SIG-M5 (cell line): Measurements from ENCODE around the gene ACTR1A.
"Not testable (repeated sequence)": the region's sequence is repeated elsewhere in the genome, so short reads cannot be mapped to it uniquely, and the experiment has no call there.

Source experiments
- DNase-seq: peaks from one replicate; lab custom pipeline; 2025; lab: John Stamatoyannopoulos, UW

The ACTR1A gene

GRCh38 chr10:102502337-102503151, at the start of gene ACTR1A:
Gene ACTR1A (minus strand): TSS chr10:102502712. CDS start chr10:102502647, 65 bp downstream.
- peak; percentile 99 for DNase-seq

DNA sequence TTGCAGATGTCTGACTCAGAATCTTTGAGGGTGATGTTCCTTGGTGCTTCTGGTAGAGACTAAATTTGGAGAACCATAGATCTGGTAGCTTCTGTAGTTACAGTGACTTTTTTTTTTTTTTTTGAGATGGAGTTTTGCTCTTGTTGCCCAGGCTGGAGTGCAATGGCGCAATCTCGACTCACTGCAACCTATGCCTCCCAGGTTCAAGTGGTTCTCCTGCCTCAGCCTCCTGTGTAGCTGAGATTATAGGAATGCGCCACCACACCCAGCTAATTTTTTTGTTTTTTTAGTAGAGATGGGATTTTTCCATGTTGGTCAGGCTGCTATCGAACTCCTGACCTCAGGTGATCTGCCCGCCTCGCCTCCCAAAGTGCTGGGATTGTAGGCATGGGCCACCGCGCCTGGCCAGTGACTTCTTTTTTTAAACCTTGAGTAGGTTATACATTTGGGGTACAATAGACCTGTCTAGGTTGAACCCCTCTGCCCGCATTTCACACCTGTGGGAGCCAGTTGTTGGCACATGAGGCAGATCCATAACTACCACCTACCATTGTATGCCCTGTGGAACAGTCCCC, 48.2 kb upstream of the ACTR1A start:
- DNase-seq, result no peak

DNA sequence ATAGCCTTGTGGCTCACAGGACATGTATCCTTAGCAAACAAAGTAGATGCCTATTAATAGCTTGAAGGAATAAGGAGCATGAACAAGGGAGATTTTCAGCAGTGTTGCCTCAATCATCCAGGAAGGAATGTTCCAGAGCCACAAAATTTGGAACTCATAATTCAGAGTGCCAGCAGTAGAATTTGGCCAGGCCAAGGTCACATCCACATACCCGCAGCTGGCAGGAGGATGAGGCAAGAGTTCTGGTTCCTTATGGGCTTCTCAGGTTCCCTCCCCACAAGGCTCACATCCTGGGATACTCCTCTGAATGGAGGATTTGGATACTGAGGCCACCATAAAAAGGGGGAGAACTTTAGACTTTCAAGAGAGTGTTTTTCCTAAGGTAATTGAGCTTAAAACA, 47.0 kb upstream of the ACTR1A start:
- no peak for DNase-seq

DNA sequence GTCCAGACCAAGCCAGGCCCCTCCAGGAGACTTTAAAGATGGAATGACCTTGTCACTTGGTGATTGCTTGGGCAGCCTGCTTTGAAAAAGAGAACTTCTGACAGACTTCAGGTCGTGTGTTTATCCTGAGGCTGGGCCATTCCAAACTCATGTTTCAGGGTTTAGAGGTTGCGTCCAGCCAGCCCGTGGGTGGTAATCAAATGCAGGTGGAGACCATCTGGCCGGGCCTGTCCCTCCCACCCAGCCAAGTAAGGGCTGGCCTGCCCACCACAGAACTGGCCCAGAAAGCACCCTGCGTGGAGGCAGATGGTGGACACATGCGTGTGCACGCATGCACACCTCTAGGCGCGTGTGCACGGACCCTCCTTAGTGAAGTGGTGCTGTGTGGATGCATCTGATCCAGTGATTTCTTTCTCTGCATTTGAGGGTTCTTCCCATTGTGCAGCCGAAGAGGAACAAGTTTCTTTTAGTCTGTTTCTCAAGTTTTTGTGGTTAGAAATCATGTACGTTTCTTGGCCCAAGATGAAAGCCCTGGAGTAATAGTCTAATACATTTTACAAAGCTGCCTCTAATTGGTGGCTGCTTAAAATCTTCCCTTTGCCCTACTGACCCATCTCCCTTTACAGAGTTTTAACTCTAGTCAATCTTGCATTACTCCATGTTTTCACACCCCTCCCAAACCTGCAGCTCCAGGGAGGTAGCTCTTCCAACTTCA, 44.3 kb upstream of the ACTR1A start:
- DNase-seq, result no peak

DNA sequence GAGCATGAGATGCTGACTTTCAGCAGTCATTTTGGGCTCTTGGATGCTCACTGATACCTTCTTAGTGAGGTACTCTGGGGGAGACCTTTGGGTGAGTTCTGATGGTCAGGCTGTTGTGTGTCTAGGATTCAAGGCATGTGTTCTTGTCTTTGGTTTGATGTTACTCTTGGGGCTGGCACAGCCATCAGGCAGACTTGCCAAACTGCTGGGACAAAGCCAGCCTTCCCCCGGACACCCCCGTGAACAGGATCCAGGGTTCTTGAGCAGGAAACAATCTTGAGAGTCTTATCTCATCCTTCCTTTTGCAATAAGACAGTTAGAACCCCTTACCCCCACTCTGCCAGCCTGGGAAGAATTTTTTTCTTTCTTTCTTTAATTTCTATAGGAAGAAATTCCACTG, 43.5 kb upstream of the ACTR1A start:
- no peak for DNase-seq

GRCh38 chr10:102545265-102545871, 42.9 kb upstream of the ACTR1A start:
- DNase-seq, result no peak

DNA sequence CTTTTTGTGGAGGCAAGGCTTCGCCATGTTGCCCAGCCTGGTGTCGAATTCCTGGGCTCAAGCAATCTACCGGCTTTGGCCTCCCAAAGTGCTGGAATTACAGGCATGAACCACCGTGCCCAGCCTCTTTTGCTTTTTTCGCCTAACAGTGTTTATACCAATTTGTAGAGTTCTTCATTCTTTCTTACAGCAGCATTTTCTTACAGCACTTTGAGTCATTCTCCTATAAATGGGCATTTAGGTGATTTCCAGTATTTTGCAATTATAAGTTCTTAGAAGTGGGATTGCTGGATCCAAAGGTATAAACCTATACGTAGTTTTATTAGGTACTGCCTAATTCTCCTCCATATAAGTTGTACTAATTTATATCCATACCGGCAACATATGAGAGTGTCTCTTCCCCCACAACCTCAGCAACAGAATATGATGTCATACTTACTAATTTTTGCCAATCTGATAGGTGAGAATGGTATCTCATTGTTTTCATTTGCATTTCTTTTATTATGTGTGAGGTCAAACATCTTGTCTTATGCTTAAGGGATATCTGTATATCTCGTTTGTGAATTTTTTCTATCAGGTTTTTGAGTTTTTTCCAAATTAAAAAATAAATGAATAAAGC, 40.4 kb upstream of the ACTR1A start:
- DNase-seq, result no peak

DNA sequence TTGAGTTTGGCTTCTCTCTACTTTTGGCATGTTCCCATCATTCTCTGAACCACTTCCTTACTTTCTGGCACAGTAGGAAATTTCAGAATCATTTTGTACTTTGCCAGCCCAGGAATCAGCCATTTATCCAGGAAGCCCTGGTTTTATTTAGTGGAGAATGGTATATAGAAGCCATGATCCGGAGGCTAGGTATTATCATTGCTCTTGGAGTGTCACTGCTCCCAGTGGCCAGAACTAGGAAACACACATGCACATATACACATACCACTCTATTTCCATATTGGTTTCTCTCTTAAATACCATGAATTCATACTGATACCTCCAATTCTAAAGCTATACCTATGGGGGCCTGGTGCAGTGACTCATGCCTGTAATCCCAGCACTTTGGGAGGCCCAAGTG, 37.5 kb upstream of the ACTR1A start:
- DNase-seq, result no peak

DNA sequence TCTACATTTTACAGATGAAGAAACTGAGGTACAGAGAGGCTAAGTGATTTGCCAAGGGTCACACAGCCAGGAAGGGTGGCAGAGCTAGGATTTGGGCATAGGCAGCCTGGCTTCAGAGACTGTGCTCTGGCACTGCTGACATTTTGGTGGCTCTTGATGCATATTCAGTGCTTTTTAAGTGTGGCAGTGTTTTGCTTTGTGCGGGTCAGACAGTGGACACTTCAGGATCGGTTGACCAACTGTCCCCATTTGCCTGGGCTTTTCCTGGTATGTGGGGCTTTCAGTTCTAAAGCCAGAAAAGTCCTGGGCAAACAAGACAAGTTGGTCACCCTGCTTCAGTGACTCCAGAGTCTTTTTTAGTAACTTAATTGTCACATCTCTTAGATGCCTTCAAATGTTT, 36.3 kb upstream of the ACTR1A start:
- no peak for DNase-seq

GRCh38 chr10:102537948-102538347, 35.4 kb upstream of the ACTR1A start:
- no peak for DNase-seq

DNA sequence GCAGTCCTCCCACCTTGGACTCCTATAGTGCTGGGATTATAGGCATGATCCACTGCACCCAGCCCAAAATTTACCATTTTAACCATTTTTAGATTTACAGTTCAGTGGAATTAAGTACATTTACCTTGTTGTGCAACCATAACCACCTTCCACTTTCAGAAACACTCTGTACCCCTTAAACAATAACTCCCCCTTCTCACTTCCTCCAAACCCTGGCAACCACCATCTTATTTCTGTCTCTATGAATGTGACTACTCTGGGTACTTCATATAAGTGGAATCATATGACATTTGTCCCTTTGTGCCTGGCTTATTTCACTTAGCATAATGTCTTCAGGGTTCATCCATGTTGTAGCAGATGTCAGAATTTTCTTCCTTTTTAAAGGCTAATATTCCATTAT, 34.9 kb upstream of the ACTR1A start:
- no peak for DNase-seq

DNA sequence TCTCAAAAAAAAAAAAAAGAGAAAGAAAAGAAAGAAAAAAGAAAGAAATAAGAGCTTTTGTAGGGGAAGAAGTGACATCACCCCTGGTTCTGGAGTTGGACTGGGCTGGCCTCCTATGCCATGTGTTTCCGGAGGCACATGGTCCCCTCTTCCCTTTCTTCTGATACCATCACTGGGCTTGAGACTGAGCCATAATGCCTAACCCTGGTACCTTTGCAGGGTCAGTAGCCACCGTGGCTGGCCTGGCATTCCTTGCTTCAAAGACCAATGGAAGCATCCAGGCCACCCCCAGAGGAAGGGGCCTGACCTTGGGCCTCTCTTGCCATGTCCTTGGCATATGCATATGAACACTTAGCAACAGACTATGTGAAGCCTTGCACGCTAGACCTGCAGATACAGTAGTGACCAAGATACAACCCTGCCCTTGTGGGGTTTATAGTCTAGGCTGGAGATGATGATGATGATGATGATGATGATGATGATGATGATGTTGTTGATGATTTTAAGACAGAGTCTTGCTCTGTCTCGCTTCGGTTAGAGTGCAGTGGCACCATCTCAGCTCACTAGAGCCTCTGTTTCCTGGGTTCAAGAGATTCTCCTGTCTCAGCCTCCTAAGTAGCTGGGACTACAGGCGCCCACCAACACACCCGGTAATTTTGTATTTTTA, 33.1 kb upstream of the ACTR1A start:
- no peak for DNase-seq

- DNase-seq, result not testable (repeated sequence)
These were observed 32.5 kb upstream of the ACTR1A start for GRCh38 chr10:102534966-102535365.

- no peak for DNase-seq
These were observed 31.8 kb upstream of the ACTR1A start for GRCh38 chr10:102534333-102534732.

- no peak for DNase-seq
These were observed 25.0 kb upstream of the ACTR1A start for GRCh38 chr10:102527546-102527945.

DNA sequence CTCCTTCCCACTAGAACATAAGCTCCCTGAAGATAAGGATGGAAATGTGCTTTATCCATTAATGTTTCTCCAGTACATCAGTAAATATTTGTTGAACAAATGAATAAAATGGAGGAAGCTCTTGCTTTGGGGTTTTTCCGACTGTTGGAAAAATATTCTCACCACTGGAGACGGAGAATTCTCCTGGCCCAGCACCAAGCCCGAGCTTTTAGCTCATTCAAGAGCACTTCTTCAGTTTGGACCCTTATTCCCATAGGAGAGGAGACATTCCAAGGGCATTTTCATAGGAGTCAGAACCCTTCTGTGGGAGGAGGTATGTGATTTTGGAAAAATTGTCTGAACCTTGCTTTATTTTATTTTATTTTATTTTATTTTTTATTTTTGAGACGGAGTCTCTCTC, 22.2 kb upstream of the ACTR1A start:
- DNase-seq, result no peak

GRCh38 chr10:102523250-102524029, 20.9 kb upstream of the ACTR1A start:
- DNase-seq, result no peak

- DNase-seq, result no peak
These were observed 20.4 kb upstream of the ACTR1A start for GRCh38 chr10:102522874-102523249.

DNA sequence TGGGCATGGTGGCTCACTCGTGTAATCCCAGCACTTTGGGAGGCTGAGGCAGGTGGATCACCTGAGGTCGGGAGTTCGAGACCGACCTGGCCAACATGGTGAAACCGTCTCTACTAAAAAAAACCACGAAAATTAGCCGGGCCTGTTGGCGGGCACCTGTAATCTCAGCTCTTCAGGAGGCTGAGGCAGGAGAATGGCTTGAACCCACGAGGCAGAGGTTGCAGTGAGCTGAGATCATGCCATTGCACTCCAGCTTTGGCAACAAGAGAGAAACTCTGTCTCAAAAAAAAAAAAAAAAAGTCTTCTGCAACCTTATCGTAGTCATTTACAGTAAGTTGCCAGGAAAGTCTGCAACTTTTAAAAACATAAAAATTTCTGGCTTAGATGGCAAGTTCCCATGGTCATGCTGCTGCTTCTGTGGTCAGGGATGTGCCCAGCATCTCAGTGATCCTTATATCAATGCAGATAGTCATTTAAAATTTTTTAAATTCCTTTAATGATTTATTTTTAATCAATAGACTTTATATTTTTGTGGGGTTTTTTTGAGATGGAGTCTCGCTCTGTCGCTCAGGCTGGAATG, 16.8 kb upstream of the ACTR1A start:
- DNase-seq, result no peak

GRCh38 chr10:102517553-102517952, 15.0 kb upstream of the ACTR1A start:
- DNase-seq, result no peak

DNA sequence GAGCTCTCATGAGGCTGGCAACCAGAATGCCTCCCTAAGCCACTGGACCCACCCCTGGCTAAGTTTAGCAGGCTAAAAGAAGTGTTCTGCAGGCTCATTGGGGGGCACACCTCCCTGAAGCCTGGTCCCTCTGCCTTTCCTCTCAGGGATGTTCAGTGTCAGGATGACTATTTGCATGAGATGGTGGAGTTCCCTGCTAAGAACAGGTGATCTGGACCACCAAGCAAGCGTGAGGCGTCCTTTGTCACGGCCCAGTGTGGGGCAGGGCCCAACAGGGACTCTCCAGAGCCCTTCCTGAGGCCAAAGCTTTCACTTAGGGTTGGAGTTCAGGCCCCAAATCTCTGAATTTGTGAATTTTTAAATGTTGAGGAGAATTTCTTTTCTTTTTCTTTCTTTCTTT, 13.2 kb upstream of the ACTR1A start:
- no peak for DNase-seq
